HepG2 (cell line): ENCODE data around the gene ANAPC16. TPM values are rescaled to one million over a fixed set of nuclear protein-coding genes. Genes with fewer than 3 reads are reported as not detected.

Source experiments
- AKAP8 ChIP-seq: sonication (generic); formaldehyde crosslinking; IDR thresholded peaks from 2 replicates; pipeline ENCODE4 v1.5.1; 2020; ENCODE audit warnings: mild to moderate bottlenecking, missing genetic modification reagents
- CREM ChIP-seq, 2 experiments: sonication (generic) in 1 of 2; formaldehyde crosslinking in 1 of 2; IDR thresholded peaks; 2 replicates each; pipeline versions ENCODE4 v1.4.0 to v1.6.1; 2016 to 2020; ENCODE audit warnings: antibody characterized with exemption in 1 of 2, mild to moderate bottlenecking in 1 of 2, missing genetic modification reagents in 1 of 2
- FOXJ3 ChIP-seq: sonication (generic); formaldehyde crosslinking; IDR thresholded peaks from 2 replicates; pipeline ENCODE4 v1.4.0; 2020; ENCODE audit warnings: missing genetic modification reagents, mild to moderate bottlenecking, borderline replicate concordance
- GATAD1 ChIP-seq: IDR thresholded peaks from 2 replicates; pipeline ENCODE4 v1.6.1; 2016; ENCODE audit warnings: missing genetic modification reagents, missing compliant biosample characterization
- NFYC ChIP-seq: IDR thresholded peaks from 2 replicates; pipeline ENCODE4 v1.6.1; 2016; ENCODE audit warnings: missing genetic modification reagents, missing compliant biosample characterization
- NKX3-1 ChIP-seq: sonication (generic); formaldehyde crosslinking; IDR thresholded peaks from 2 replicates; pipeline ENCODE4 v1.5.0; 2020; ENCODE audit warnings: missing genetic modification reagents
- SOX13 ChIP-seq, 3 experiments: fragments of 450-650 bp in 1 of 3; sonication (generic) in 1 of 3; formaldehyde crosslinking in 1 of 3; IDR thresholded peaks in 2 of 3; conservative IDR thresholded peaks in 1 of 3; 2 replicates each; pipeline versions ENCODE4 v1.5.0 to v1.6.1; 2016 to 2020; ENCODE audit warnings: antibody characterized with exemption in 1 of 3, mild to moderate bottlenecking in 1 of 3, missing compliant biosample characterization in 1 of 3, missing genetic modification reagents in 1 of 3, moderate library complexity in 1 of 3
- SSRP1 ChIP-seq: IDR thresholded peaks from 2 replicates; pipeline ENCODE4 v1.6.1; 2016; ENCODE audit warnings: control low read depth
- TEAD3 ChIP-seq: optimal IDR thresholded peaks from 2 replicates; pipeline ENCODE3; 2016; ENCODE audit warnings: borderline replicate concordance
- ZFP36L2 ChIP-seq: sonication (generic); formaldehyde crosslinking; IDR thresholded peaks from 2 replicates; pipeline ENCODE4 v1.4.0; 2020; ENCODE audit warnings: missing genetic modification reagents
- ZNF468 ChIP-seq: sonication (generic); formaldehyde crosslinking; IDR thresholded peaks from 2 replicates; pipeline ENCODE4 v1.8.0; 2022; ENCODE audit warnings: mild to moderate bottlenecking, moderate library complexity, missing genetic modification reagents
- polyA plus RNA-seq, 8 experiments: library from polyadenylated mRNA; depleted of rRNA in 3 of 8; stranded (reverse) in 7 of 8; unstranded in 1 of 8; fragments of >200 nt; fragmentation: Illumina TruSeq in 4 of 8; extraction: Trizol in 4 of 8; gene quantifications; 2 replicates each; pipeline versions ENCODE4 v1.2.1 to v1.2.3, GENCODE V29; 2011 to 2016; ENCODE audit warnings: low read depth in 4 of 8, missing spikeins in 1 of 8, mixed read lengths in 1 of 8; ENCODE audit not compliant: insufficient read depth in 1 of 8
- total RNA-seq, 5 experiments: library from RNA; depleted of rRNA; stranded (reverse); fragments of >200 nt; fragmentation: Illumina TruSeq; extraction: Trizol; gene quantifications; 2 replicates each; pipeline ENCODE4 v1.2.3, GENCODE V29; 2016; ENCODE audit warnings: low read depth in 1 of 5
- TF ChIP-seq, protein P1 (sequence below): sonication (generic); formaldehyde crosslinking; IDR thresholded peaks from 2 replicates; pipeline ENCODE4 v1.9.0; 2021; ENCODE audit warnings: missing genetic modification reagents, borderline replicate concordance
- TF ChIP-seq, protein P2 (sequence below): sonication (generic); formaldehyde crosslinking; IDR thresholded peaks from 2 replicates; pipeline ENCODE4 v1.8.0; 2022; ENCODE audit warnings: mild to moderate bottlenecking, missing genetic modification reagents; ENCODE audit not compliant: insufficient replicate concordance
- TF ChIP-seq, protein P3 (sequence below): sonication (generic); formaldehyde crosslinking; IDR thresholded peaks from 2 replicates; pipeline ENCODE4 v1.4.0; 2020; ENCODE audit warnings: missing genetic modification reagents, mild to moderate bottlenecking, borderline replicate concordance
- TF ChIP-seq, protein P4 (sequence below): sonication (generic); formaldehyde crosslinking; IDR thresholded peaks from 2 replicates; pipeline ENCODE4 v1.5.0; 2020; ENCODE audit warnings: missing genetic modification reagents, mild to moderate bottlenecking, borderline replicate concordance
- TF ChIP-seq, protein P5 (sequence below): sonication (generic); formaldehyde crosslinking; IDR thresholded peaks from 2 replicates; pipeline ENCODE4 v1.8.0; 2022; ENCODE audit warnings: low read depth, missing genetic modification reagents

ANAPC16 gene
- total and polyA plus RNA-seq, 2 of the 13 experiments (the other 11 are each of a cell fraction or from before 2014, with no cell fraction given): 74.8 to 89.4 TPM

DNA sequence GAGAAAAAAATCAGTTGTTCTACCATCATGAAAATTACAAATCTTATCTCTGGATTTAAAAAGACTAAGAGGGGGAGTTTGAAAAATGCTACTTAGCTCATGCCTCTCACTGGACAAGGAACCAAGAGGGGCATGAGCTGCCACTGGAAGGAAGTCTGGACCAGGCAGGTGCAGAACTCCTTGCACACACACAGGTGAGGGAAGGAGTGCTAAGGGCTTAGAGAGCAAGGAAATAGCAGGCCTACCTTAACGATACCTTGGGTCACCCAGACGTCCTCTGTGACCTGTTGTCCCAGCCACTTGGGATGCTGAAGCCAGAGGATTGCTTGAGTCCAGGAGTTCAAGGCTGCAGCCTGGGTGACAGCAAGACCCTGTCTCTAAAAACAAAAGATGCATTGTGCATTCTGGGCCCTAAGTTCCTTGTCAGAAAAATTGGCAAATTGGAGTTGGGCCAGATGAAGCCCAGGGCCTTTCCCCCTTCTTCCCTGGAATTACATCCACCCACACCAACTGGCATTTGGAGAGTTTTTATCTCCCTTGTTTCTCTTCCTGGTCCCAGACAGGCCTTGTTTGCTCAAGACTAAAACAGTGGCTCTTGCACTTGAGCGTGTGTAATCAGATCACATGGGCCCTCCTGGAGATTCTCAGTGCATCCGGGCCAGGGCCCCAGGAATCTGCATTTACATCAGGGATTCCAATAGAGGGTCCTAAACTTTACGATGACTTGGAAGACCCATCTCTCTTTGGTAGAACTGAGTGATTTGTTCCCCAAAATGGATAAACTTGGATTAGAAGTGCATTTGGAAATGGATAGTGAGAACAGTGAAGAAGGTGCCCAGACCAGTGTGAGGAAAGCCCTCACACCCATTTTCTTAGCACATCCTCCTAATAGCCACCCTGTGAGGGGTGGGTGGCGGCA lies 60.9 kb downstream of the ANAPC16 start (continued):
- TF ChIP-seq TEAD3 (CRISPR knock-in tag) (no peak), ZNF468 (no peak), AKAP8 (peak; percentile 94), NKX3-1 (CRISPR knock-in tag) (peak; percentile 6; the same call in 1 of the 2 replicates), GATAD1 (CRISPR knock-in tag) (peak; percentile 33; the same call in 1 of the 2 replicates), SOX13 (IDR thresholded peaks at IDR 0.05) (no peak; the same call in 1 of the 2 replicates), SOX13 (CRISPR knock-in tag; conservative IDR thresholded peaks at IDR 0.05 in 1 of 2, IDR thresholded peaks at IDR 0.05 in 1 of 2) (peak in 1 of 2 experiments; percentile 73; a peak in 2 of 4 replicates), NFYC (CRISPR knock-in tag) (no peak), CREM (IDR thresholded peaks at IDR 0.05) (peak; percentile 35; the same call in 1 of the 2 replicates), CREM (CRISPR knock-in tag; IDR thresholded peaks at IDR 0.05) (no peak), ZFP36L2 (CRISPR knock-in tag) (0 out of 2 replicates have a peak, but pooled peaks have one; percentile 24), SSRP1 (CRISPR knock-in tag) (peak; percentile 98), FOXJ3 (CRISPR knock-in tag) (peak; percentile 74; the same call in 1 of the 2 replicates)
- TF ChIP-seq, protein P1, sequence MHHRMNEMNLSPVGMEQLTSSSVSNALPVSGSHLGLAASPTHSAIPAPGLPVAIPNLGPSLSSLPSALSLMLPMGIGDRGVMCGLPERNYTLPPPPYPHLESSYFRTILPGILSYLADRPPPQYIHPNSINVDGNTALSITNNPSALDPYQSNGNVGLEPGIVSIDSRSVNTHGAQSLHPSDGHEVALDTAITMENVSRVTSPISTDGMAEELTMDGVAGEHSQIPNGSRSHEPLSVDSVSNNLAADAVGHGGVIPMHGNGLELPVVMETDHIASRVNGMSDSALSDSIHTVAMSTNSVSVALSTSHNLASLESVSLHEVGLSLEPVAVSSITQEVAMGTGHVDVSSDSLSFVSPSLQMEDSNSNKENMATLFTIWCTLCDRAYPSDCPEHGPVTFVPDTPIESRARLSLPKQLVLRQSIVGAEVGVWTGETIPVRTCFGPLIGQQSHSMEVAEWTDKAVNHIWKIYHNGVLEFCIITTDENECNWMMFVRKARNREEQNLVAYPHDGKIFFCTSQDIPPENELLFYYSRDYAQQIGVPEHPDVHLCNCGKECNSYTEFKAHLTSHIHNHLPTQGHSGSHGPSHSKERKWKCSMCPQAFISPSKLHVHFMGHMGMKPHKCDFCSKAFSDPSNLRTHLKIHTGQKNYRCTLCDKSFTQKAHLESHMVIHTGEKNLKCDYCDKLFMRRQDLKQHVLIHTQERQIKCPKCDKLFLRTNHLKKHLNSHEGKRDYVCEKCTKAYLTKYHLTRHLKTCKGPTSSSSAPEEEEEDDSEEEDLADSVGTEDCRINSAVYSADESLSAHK (CRISPR knock-in tag): peak; percentile 74; the same call in 1 of the 2 replicates
- TF ChIP-seq, protein P2, sequence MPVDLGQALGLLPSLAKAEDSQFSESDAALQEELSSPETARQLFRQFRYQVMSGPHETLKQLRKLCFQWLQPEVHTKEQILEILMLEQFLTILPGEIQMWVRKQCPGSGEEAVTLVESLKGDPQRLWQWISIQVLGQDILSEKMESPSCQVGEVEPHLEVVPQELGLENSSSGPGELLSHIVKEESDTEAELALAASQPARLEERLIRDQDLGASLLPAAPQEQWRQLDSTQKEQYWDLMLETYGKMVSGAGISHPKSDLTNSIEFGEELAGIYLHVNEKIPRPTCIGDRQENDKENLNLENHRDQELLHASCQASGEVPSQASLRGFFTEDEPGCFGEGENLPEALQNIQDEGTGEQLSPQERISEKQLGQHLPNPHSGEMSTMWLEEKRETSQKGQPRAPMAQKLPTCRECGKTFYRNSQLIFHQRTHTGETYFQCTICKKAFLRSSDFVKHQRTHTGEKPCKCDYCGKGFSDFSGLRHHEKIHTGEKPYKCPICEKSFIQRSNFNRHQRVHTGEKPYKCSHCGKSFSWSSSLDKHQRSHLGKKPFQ: peak; percentile 19
- TF ChIP-seq, protein P3, sequence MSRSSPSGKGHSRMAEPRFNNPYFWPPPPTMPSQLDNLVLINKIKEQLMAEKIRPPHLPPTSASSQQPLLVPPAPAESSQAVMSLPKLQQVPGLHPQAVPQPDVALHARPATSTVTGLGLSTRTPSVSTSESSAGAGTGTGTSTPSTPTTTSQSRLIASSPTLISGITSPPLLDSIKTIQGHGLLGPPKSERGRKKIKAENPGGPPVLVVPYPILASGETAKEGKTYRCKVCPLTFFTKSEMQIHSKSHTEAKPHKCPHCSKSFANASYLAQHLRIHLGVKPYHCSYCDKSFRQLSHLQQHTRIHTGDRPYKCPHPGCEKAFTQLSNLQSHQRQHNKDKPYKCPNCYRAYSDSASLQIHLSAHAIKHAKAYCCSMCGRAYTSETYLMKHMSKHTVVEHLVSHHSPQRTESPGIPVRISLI: 0 out of 2 replicates have a peak, but pooled peaks have one; percentile 34
- TF ChIP-seq, protein P4, sequence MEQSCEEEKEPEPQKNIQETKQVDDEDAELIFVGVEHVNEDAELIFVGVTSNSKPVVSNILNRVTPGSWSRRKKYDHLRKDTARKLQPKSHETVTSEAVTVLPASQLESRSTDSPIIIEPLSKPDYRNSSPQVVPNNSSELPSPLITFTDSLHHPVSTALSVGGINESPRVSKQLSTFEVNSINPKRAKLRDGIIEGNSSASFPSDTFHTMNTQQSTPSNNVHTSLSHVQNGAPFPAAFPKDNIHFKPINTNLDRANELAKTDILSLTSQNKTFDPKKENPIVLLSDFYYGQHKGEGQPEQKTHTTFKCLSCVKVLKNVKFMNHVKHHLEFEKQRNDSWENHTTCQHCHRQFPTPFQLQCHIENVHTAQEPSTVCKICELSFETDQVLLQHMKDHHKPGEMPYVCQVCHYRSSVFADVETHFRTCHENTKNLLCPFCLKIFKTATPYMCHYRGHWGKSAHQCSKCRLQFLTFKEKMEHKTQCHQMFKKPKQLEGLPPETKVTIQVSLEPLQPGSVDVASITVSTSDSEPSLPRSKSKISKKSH: no peak
- TF ChIP-seq, protein P5, sequence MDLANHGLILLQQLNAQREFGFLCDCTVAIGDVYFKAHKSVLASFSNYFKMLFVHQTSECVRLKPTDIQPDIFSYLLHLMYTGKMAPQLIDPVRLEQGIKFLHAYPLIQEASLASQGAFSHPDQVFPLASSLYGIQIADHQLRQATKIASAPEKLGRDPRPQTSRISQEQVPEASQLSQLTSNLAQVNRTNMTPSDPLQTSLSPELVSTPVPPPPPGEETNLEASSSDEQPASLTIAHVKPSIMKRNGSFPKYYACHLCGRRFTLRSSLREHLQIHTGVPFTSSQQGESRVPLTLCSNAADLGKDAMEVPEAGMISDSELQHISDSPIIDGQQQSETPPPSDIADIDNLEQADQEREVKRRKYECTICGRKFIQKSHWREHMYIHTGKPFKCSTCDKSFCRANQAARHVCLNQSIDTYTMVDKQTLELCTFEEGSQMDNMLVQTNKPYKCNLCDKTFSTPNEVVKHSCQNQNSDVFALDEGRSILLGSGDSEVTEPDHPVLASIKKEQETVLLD (CRISPR knock-in tag): 0 out of 2 replicates have a peak, but pooled peaks have one; percentile 37
